ENCODE measurements around the gene MTLN. TPM values are rescaled to one million over a fixed set of nuclear protein-coding genes. Genes with fewer than 3 reads are reported as not detected.
"Not testable (repeated sequence)": the region's sequence is repeated elsewhere in the genome, so short reads cannot be mapped to it uniquely, and the experiment has no call there.

The MTLN gene
- total and polyA plus RNA-seq, 7 experiments from 2014 or later: 20.1 to 146 (median 37.1) TPM

DNA sequence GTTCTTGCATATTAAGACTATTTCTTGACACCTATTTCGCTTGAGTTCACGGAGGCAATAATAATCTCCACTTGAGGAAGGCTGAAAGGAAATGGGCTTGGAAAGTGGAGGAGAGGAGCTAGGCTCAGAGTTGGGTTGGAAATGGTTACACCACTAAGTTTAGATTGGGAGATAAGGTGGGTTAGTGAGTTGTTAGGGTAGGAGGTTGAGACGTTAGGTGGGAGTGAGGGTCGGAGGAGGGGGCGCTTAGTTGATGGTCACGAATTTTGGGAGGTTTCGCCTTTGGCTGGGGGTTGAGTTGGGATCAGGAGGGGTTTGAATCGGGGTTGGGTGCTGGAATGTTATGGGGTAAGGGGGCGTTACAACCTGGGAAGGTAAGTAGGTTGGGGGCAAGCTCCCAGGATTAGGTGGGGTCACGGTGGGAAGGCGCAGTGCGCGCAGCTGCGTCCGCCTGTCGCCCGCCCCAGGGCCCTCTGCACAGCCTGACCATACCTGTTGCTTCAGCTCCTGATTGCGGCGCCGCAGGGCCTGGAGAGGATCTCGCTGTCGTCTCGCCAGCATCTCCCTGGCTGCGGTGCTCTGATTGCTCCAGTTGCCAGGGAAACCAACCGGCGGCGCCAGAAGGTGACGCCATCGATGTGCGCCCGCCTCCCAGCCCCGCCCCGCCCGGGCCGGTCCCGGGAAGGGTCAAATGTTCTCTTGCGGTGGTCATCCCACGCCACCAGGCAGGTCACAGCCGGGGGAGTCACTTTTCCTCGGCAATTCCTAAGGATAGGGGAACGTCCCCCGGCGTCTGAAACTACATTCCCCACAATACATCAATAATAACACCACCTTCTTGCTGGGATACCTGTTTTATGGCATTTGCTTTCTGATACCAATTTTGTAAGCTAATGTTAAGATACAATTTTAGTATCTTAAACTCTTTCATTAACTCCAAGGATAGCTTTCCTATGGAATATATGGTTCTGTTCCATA, 7.7 kb downstream of the MTLN start, which contains the start of gene NPHP1:
Gene NPHP1 (minus strand): TSS at position 606 of the 978 bp plus-strand sequence. CDS start 45 bp downstream, at position 561.
- peak within 1 kb of the TSS; percentile 81 to 93 (median 88) for H3K4me3 Mint-ChIP-seq

DNA sequence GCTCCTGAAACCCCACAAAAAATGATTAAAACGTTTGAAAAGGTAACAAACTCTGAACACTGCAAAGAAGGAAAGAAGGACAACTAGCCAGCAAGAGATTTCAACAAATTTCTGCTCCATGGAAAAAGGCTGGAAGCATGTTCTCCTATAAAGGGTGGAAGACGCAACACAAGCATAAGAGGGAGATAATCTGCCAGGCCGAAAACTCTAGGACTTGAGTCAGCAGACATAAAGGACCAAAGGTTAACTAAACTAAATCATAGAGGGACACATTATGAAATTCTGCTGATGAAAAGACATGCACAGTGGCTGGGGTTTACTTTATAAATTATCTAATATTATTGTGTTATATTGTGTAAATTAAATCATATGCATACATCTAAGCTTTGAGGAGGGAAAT, 14.3 kb downstream of the MTLN start:
- no peak for DNase-seq
- no peaks in the 10 kb centered on the region for H3K36me3 Mint-ChIP-seq
- no peaks in the 10 kb centered on the region for H3K36me3 ChIP-seq (ENCODE audit: control insufficient read depth in 2 of 3, insufficient read depth in 3 of 3, low read length in 3 of 3)
- H3K4me3 ChIP-seq (ENCODE audit: low read length): no peak overlapping the region
- POLR2A ChIA-PET: no interaction called here
- CTCF ChIA-PET: no interaction called here
- no peak overlapping the region for H3K27ac Mint-ChIP-seq
- intact Hi-C loops (cut with micrococcal nuclease): no loop called here
- no peak overlapping the region for H3K27ac ChIP-seq (ENCODE audit: low read depth, low read length)
- peaks cover 0 to 20% (median 5%) of the 10 kb centered on the region in 5 donors for H3K27me3 Mint-ChIP-seq
- H3K4me1 ChIP-seq (ENCODE audit: control insufficient read depth in 2 of 2, insufficient read depth in 2 of 2, low read length in 2 of 2): no peaks in the 10 kb centered on the region
- no peaks in the 10 kb centered on the region for H3K27me3 ChIP-seq (ENCODE audit: control insufficient read depth in 2 of 2, insufficient read depth in 2 of 2, low read length in 2 of 2)
- peaks cover 0 to 2% (median 0%) of the 10 kb centered on the region in 11 donors for H3K9me3 Mint-ChIP-seq
- H3K4me3 Mint-ChIP-seq: no peak overlapping the region
- no peaks in the 10 kb centered on the region for H3K9me3 ChIP-seq (ENCODE audit: control insufficient read depth in 2 of 3, low read length in 3 of 3)
- no peaks in the 10 kb centered on the region for H3K4me1 Mint-ChIP-seq
- ATAC-seq: no peak

More for the DNA sequence above, 7.7 kb downstream of the MTLN start, which contains the start of gene NPHP1:
- ATAC-seq (peak; percentile 95), DNase-seq (peak; percentile 76 to 91 (median 85))
- H3K27ac Mint-ChIP-seq: peak within 1 kb of the TSS; percentile 66 to 94 (median 90)
- no peaks in the 10 kb centered on the region for H3K36me3 ChIP-seq (ENCODE audit: control insufficient read depth in 2 of 3, insufficient read depth in 3 of 3, low read length in 3 of 3)
- H3K9me3 ChIP-seq (ENCODE audit: control insufficient read depth in 2 of 3, low read length in 3 of 3): no peaks in the 10 kb centered on the region
- peaks cover 0 to under 1% (median 0%) of the 10 kb centered on the region in 11 donors for H3K9me3 Mint-ChIP-seq
- H3K27me3 Mint-ChIP-seq: peaks cover 0 to 5% (median 0%) of the 10 kb centered on the region in 5 donors
- H3K4me3 ChIP-seq (ENCODE audit: low read length): peak within 1 kb of the TSS; percentile 76
- POLR2A ChIA-PET: no interaction called here
- peaks cover 0 to 9% (median 6%) of the 10 kb centered on the region in 5 donors for H3K36me3 Mint-ChIP-seq
- H3K4me1 ChIP-seq (ENCODE audit: control insufficient read depth in 2 of 2, insufficient read depth in 2 of 2, low read length in 2 of 2): peaks cover 6 to 7% of the 10 kb centered on the region in 2 donors
- peak within 1 kb of the TSS; percentile 72 for H3K27ac ChIP-seq (ENCODE audit: low read depth, low read length)
- intact Hi-C loops (cut with micrococcal nuclease): loop anchor here (1.0 to 10.0 kb wide), 5 partner anchors 8 to 1490 kb away; partner anchors contain the start of genes MTLN (in 2 of the 2), BCL2L11 (in 1 of the 2), BUB1 (in 1 of the 2) and RANBP2 (in 1 of the 2)
- peaks cover 13 to 35% (median 23%) of the 10 kb centered on the region in 7 donors for H3K4me1 Mint-ChIP-seq
- CTCF ChIA-PET: interaction anchor here (0.5 kb wide), 1 partner anchor 96 kb away, joined by 3 read pairs; no protein-coding TSS in a partner anchor
- no peaks in the 10 kb centered on the region for H3K27me3 ChIP-seq (ENCODE audit: control insufficient read depth in 2 of 2, insufficient read depth in 2 of 2, low read length in 2 of 2)

DNA sequence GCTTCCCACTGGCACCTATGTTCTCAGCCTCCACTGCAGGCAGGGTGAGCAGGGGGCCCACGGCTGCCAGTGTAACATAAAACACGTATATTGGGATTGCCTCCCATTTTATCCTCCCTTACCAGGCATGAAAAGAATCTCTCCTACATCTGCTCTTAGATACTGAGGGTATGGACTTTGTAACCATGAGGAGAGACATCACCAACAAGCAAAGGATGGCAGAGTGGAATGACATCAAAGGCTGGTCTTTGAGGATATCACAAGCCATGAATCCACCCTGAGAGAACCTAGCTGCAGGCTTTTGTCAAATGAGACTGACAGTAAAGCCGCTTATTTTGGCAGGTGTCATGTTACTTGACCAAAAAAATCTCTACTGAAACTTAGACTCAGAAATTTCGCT, 14.9 kb downstream of the MTLN start:
- Mint-ChIP-seq H3K27ac (no peak overlapping the region), H3K36me3 (no peaks in the 10 kb centered on the region), H3K4me1 (no peaks in the 10 kb centered on the region), H3K9me3 (peaks cover 0 to 2% (median 0%) of the 10 kb centered on the region in 11 donors), H3K4me3 (no peak overlapping the region), H3K27me3 (peaks cover 0 to 20% (median 5%) of the 10 kb centered on the region in 5 donors)
- Histone ChIP-seq H3K4me1 (ENCODE audit: control insufficient read depth in 2 of 2, insufficient read depth in 2 of 2, low read length in 2 of 2) (no peaks in the 10 kb centered on the region), H3K27me3 (ENCODE audit: control insufficient read depth in 2 of 2, insufficient read depth in 2 of 2, low read length in 2 of 2) (no peaks in the 10 kb centered on the region), H3K9me3 (ENCODE audit: control insufficient read depth in 2 of 3, low read length in 3 of 3) (no peaks in the 10 kb centered on the region), H3K4me3 (ENCODE audit: low read length) (no peak overlapping the region), H3K36me3 (ENCODE audit: control insufficient read depth in 2 of 3, insufficient read depth in 3 of 3, low read length in 3 of 3) (no peaks in the 10 kb centered on the region), H3K27ac (ENCODE audit: low read depth, low read length) (no peak overlapping the region)
- POLR2A ChIA-PET: no interaction called here
- intact Hi-C loops (cut with micrococcal nuclease): no loop called here
- no peak for ATAC-seq
- CTCF ChIA-PET: no interaction called here
- DNase-seq: no peak

DNA sequence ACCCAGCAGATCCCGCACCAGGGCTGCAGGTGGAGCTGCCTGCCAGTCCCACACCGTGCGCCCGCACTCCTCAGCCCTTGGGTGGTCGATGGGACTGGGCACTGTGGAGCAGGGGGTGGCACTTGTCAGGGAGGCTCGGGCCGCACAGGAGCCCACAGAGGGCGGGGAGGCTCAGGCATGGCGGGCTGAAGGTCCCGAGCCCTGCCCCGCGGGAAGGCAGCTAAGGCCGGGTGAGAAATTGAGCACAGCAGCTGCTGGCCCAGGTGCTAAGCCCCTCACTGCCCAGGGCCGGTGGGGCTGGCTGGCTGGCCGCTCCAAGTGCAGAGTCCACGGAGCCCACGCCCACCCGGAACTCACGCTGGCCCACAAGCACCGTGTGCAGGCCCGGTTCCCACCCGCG, 22.2 kb downstream of the MTLN start:
- H3K4me1 Mint-ChIP-seq; H3K4me1 ChIP-seq (ENCODE audit: control insufficient read depth in 2 of 2, insufficient read depth in 2 of 2, low read length in 2 of 2); POLR2A ChIA-PET; H3K27ac ChIP-seq (ENCODE audit: low read depth, low read length); DNase-seq; ATAC-seq; H3K36me3 ChIP-seq (ENCODE audit: control insufficient read depth in 2 of 3, insufficient read depth in 3 of 3, low read length in 3 of 3); H3K4me3 ChIP-seq (ENCODE audit: low read length); H3K4me3 Mint-ChIP-seq; H3K27ac Mint-ChIP-seq; intact Hi-C loops (cut with micrococcal nuclease); CTCF ChIA-PET; H3K9me3 ChIP-seq (ENCODE audit: control insufficient read depth in 2 of 3, low read length in 3 of 3); H3K27me3 ChIP-seq (ENCODE audit: control insufficient read depth in 2 of 2, insufficient read depth in 2 of 2, low read length in 2 of 2); H3K9me3 Mint-ChIP-seq: not testable (repeated sequence)
- Mint-ChIP-seq H3K27me3 (peaks cover 5 to 21% (median 7%) of the 10 kb centered on the region in 5 donors), H3K36me3 (peaks cover 0 to 13% (median 4%) of the 10 kb centered on the region in 5 donors)

DNA sequence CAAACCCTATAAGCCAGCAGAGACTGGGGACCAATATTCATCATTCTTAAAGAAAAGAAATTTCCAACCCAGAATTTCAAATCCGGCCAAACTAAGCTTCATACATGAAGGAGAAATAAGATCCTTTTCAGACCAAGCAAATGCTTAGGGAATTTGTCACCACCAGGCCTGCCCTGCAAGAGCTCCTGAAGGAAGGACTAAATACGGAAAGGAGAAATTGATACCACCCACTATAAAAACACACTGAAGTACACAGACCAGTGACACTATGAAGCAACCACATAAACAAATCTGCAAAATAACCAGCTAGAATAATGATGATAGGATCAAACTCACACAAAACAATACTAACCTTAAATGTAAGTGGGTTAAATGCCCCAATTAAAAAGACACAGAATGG, 29.9 kb downstream of the MTLN start:
- H3K27ac ChIP-seq (ENCODE audit: low read depth, low read length): no peak overlapping the region
- no peak overlapping the region for H3K4me3 ChIP-seq (ENCODE audit: low read length)
- CTCF ChIA-PET: interaction anchor here (0.6 kb wide), 1 partner anchor 739 kb away, joined by 3 read pairs; no protein-coding TSS in a partner anchor
- intact Hi-C loops (cut with micrococcal nuclease): no loop called here
- Mint-ChIP-seq H3K9me3 (peaks cover 4 to 38% (median 18%) of the 10 kb centered on the region in 11 donors), H3K4me3 (no peak overlapping the region), H3K36me3 (peaks cover 0 to 22% (median 12%) of the 10 kb centered on the region in 5 donors), H3K4me1 (no peaks in the 10 kb centered on the region), H3K27ac (no peak overlapping the region), H3K27me3 (peaks cover 7 to 39% (median 17%) of the 10 kb centered on the region in 5 donors)
- POLR2A ChIA-PET: no interaction called here
- ATAC-seq (no peak), DNase-seq (no peak)
- no peaks in the 10 kb centered on the region for H3K27me3 ChIP-seq (ENCODE audit: control insufficient read depth in 2 of 2, insufficient read depth in 2 of 2, low read length in 2 of 2)
- no peaks in the 10 kb centered on the region for H3K36me3 ChIP-seq (ENCODE audit: control insufficient read depth in 2 of 3, insufficient read depth in 3 of 3, low read length in 3 of 3)
- no peaks in the 10 kb centered on the region for H3K4me1 ChIP-seq (ENCODE audit: control insufficient read depth in 2 of 2, insufficient read depth in 2 of 2, low read length in 2 of 2)
- H3K9me3 ChIP-seq (ENCODE audit: control insufficient read depth in 2 of 3, low read length in 3 of 3): no peaks in the 10 kb centered on the region

DNA sequence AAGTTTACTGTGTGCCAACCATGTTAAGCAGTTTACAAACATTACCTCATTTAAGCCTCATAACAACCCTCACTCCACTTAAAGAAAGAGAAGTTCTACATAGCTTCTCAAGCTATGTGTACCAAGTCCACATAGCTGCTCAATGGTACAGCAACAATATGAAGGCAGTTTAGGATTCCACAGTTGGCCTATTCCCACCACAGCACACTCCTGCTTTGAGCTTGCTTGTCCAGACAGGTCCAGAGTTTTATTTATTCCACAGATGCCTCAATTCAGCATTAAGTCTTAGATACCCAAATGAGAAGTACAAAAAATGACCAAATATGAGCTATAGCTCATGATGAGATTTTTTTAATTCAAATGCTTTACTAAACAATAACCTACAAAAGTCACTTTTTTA, 32.3 kb downstream of the MTLN start:
- peaks cover 0 to 37% (median 20%) of the 10 kb centered on the region in 11 donors for H3K9me3 Mint-ChIP-seq
- no peak overlapping the region for H3K4me3 Mint-ChIP-seq
- H3K36me3 ChIP-seq (ENCODE audit: control insufficient read depth in 2 of 3, insufficient read depth in 3 of 3, low read length in 3 of 3): no peaks in the 10 kb centered on the region
- peaks cover 0 to 34% (median 21%) of the 10 kb centered on the region in 5 donors for H3K27me3 Mint-ChIP-seq
- DNase-seq (no peak), ATAC-seq (no peak)
- H3K4me1 ChIP-seq (ENCODE audit: control insufficient read depth in 2 of 2, insufficient read depth in 2 of 2, low read length in 2 of 2): no peaks in the 10 kb centered on the region
- H3K4me1 Mint-ChIP-seq: no peaks in the 10 kb centered on the region
- H3K9me3 ChIP-seq (ENCODE audit: control insufficient read depth in 2 of 3, low read length in 3 of 3): no peaks in the 10 kb centered on the region
- ChIA-PET POLR2A (no interaction called here), CTCF (no interaction called here)
- no peak overlapping the region for H3K27ac ChIP-seq (ENCODE audit: low read depth, low read length)
- H3K4me3 ChIP-seq (ENCODE audit: low read length): no peak overlapping the region
- no peaks in the 10 kb centered on the region for H3K27me3 ChIP-seq (ENCODE audit: control insufficient read depth in 2 of 2, insufficient read depth in 2 of 2, low read length in 2 of 2)
- no peak overlapping the region for H3K27ac Mint-ChIP-seq
- H3K36me3 Mint-ChIP-seq: peaks cover 0 to 22% (median 8%) of the 10 kb centered on the region in 5 donors
- intact Hi-C loops (cut with micrococcal nuclease): no loop called here

Measured in naive thymus-derived CD4-positive, alpha-beta T cell (primary cell).